MM.1S (cell line): Measurements from ENCODE around the gene ATP1A2.

Experiments
- EZH2 ChIP-seq: fragments of 300-600 bp; sonication (generic); optimal IDR thresholded peaks from 2 replicates; pipeline ENCODE3; 2017; ENCODE audit warnings: low read depth, mild to moderate bottlenecking, antibody characterized with exemption, low read length, mixed read lengths
- EZH2phosphoT487 ChIP-seq: fragments of 300-600 bp; sonication (generic); IDR thresholded peaks from 2 replicates; pipeline ENCODE4 v1.6.1; 2018; ENCODE audit warnings: antibody characterized with exemption, low read length
- TF ChIP-seq, protein P1 (sequence below): fragments of 300-600 bp; sonication (generic); IDR thresholded peaks from 2 replicates; pipeline ENCODE4 v1.5.1; 2016; ENCODE audit warnings: antibody characterized with exemption, low read length, mixed read lengths

DNA sequence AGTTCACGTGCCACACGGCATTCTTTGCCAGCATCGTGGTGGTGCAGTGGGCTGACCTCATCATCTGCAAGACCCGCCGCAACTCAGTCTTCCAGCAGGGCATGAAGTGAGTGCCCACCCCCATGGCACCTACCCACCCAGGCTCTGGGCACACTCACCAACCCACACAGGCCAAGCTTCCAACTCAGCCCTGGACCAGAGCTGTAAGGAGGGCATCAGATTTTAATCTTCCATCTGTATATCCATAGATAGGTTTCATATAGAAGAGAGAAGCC, 21.3 kb downstream of the ATP1A2 start:
- TF ChIP-seq, protein P1, sequence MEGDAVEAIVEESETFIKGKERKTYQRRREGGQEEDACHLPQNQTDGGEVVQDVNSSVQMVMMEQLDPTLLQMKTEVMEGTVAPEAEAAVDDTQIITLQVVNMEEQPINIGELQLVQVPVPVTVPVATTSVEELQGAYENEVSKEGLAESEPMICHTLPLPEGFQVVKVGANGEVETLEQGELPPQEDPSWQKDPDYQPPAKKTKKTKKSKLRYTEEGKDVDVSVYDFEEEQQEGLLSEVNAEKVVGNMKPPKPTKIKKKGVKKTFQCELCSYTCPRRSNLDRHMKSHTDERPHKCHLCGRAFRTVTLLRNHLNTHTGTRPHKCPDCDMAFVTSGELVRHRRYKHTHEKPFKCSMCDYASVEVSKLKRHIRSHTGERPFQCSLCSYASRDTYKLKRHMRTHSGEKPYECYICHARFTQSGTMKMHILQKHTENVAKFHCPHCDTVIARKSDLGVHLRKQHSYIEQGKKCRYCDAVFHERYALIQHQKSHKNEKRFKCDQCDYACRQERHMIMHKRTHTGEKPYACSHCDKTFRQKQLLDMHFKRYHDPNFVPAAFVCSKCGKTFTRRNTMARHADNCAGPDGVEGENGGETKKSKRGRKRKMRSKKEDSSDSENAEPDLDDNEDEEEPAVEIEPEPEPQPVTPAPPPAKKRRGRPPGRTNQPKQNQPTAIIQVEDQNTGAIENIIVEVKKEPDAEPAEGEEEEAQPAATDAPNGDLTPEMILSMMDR = no peak
- no peak for TF ChIP-seq EZH2phosphoT487
- no peak for TF ChIP-seq EZH2
